Fibroblast of gingiva (primary cell): Measurements from ENCODE around the gene FKBP6.
"Not testable (repeated sequence)": the region's sequence is repeated elsewhere in the genome, so short reads cannot be mapped to it uniquely, and the experiment has no call there.

Experiments
- DNase-seq: peaks from one replicate; pipeline ENCODE4 v3.0.0-alpha.2; 2011; ENCODE audit warnings: low read depth

Gene FKBP6, protein sequence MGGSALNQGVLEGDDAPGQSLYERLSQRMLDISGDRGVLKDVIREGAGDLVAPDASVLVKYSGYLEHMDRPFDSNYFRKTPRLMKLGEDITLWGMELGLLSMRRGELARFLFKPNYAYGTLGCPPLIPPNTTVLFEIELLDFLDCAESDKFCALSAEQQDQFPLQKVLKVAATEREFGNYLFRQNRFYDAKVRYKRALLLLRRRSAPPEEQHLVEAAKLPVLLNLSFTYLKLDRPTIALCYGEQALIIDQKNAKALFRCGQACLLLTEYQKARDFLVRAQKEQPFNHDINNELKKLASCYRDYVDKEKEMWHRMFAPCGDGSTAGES

DNA sequence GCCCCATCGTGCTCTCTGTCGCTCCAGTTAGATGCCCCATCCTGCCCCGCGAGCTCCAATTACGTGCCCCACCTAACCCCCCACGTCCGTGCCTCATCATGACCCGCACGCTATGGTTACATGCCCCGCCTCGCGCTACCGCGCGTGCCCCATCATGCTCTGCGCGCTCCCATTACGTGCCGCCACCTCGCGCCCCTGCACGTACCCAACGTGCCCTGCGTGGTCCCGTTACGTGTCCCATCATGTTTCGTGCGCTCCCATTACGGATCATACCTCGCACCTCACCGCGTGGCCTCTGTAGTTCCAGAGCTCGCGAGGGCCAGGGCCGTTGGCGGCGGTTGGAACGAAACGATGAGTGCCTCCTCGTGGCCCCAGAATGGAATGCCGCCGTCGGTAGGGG is at the start of gene FKBP6, which contains the start of gene TRIM50:
Gene FKBP6, plus strand, starts transcription at position 240 of the 400 bp plus-strand sequence. CDS start 268 bp downstream, outside the sequence.
Gene TRIM50, minus strand, starts transcription at position 161 of the 400 bp plus-strand sequence. CDS start 3,295 bp downstream, outside the sequence.
- not testable (repeated sequence) for DNase-seq

DNA sequence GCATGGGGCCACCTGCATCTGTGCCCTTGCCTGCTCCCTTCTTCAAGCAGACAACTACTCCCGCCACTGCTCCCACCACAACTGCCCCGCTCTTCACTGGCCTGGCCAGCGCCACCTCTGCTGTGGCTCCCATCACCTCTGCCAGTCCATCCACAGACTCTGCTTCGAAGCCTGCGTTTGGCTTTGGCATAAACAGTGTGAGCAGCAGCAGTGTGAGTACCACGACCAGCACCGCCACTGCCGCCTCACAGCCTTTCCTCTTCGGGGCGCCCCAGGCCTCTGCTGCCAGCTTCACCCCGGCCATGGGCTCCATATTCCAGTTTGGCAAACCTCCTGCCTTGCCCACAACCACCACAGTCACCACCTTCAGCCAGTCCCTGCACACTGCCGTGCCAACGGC is 30.7 kb upstream of the FKBP6 start:
- not testable (repeated sequence) for DNase-seq

DNA sequence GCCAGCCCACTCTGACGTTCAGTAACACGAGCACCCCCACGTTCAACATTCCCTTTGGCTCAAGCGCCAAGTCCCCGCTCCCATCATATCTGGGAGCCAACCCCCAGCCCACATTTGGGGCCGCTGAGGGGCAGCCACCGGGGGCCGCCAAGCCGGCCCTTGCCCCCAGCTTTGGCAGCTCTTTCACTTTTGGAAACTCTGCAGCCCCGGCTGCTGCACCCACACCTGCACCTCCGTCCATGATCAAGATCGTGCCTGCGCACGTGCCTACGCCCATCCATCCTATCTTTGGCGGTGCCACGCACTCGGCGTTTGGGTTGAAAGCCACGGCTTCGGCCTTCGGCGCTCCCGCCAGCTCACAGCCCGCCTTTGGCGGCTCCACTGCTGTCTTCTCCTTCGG is 30.3 kb upstream of the FKBP6 start:
- not testable (repeated sequence) for DNase-seq

DNA sequence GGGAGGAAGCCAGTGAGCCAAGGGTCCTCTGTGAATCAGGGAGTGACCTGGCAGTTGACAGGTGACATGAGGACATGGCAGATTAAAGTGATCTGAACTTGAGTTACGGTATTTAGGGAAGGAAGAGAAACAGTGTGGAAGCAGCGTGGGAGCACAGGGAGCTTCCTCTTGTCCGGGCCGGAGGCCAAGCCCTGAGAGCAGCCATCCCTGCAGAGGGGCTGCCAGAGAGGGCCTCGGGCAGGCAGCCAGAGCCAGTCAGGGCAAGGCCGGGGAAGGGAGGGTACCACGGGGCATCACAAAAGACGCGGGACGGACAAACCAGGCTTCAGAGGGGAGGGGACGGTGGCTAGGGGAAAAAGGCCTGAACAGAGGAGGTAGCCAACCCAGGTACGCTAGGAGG is 28.1 kb upstream of the FKBP6 start:
- not testable (repeated sequence) for DNase-seq

DNA sequence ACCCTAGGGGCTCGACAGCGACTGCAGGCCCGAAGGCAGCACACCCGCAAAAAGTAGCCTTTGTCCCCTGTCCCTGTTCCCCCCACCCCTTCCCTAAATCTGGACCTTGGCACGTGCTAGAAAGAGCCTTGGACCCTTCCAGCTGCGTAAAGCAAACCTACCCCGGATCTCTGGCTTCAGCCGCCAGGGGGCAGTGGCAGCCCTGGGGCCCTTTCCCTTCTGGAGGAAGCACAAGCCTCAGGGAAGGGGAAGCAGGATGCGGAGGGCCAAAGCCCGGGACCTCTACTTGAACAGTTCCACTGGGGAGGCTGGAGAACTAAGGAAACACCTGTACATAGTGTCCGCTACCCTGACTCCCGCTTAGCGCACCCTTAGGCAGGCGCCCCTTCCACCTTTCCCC is 26.9 kb upstream of the FKBP6 start:
- not testable (repeated sequence) for DNase-seq

DNA sequence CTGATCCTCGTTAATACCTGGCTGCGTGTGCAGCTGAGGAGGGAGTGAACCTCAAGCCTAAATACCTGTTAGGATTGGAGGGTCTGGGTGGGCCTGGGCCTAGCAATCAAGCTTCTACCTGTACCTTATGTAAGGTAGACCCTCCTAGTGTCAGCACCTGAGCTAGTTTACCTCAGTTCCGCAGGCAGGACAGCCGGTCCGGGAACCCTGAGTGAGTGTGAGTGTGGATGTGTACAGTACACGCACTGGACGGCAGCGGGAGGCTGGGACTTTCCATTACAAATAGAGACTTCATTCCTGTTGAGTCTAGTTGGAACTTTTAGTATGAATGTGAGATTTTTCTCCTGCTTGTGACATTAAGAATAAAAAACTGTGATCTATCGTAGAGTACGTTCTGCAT is 25.1 kb upstream of the FKBP6 start:
- not testable (repeated sequence) for DNase-seq

DNA sequence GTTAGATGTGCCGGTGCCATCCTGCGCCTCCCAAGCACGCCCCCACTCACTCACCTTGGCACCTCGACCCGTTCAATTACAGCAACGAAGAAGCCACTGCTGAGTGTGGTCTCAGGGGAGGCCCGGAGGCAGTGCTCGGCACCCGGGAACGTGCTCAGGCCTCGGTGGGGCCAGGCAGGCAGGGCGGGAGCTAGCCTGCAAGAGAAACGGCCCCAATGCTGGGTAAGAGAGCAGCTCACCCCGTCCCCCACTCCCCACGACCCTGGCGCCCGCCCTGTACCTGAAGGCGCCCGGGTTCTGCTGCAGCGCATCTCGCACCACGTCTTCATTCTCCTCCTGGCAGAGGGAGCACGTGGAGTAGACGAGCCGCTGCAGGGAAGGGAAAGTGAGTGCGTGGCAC is 24.4 kb upstream of the FKBP6 start:
- DNase-seq, result no peak

DNA sequence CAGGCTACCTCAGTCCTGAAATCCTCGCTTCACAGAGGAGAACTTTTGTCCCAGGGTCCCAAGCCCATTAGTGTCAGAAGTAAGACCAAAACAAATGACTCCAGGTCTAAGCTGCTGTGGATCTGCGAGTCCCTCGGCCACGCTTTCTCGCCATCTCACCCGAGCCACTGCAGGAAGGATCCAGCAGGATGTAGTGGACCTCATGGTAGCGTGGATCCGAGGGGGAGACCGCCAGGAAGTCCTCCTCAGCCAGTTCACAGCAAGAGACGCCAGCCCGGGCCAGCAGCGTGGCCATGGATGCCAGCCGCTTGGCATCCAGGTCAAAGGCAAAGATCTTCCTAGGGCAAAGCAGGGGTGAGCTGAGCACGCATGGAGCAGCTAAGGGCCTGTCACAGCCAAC is 23.9 kb upstream of the FKBP6 start:
- no peak for DNase-seq

DNA sequence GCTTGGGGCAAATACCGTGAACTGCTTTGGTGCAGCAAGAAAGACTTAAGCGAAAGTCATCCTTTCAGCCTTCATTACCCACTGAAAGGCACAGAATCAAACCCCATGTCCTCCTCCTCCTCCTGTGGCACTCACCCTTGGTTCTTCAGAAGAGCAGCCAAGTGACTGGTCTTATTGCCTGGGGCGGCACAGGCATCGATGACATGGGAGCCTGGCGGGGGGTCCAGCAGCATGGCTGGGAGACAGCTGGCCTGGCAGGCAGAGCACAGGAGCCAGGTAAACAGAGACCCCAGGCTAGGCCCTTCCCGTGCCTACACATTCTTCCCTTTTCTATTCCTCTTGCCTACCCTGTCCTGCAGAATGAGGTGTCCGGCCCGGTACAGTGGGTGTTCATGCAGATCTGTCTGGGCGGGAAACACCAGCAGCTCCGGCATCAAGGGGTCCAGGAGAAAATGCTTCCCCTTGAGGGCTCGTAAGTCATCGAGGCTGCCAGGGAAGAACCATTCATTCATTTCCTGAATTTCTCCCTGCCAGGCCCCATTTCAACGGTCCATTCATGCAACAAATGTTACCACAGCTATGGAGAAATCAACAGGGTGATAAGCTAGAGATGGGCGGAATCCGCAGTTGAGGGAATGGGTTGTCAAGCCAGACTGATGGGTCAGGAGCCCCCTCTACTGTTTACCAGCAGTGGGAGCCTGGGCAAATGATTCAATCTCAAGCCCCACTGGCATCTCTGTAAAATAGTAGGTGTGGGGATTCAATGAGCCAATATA is 23.2 kb upstream of the FKBP6 start:
- DNase-seq, result not testable (repeated sequence)

DNA sequence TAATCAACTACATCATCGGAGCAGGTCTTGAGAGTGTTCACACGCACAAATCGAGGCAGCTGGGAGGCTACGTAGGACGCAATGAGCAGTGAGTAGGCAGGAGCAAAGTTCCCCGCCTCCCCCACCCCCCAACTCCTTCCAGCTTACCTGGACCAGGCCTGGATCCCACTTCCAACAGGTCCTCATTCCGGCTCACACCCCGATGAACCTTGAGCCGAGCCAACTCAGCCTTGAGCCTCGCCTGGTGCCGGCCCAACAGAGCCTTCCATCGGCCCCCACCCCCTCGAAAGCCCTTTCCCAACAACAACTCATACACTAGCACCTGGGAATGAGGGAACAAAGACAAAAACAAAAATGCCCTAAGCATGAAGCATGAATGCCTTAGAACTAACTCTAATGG is 20.5 kb upstream of the FKBP6 start:
- DNase-seq, result no peak

DNA sequence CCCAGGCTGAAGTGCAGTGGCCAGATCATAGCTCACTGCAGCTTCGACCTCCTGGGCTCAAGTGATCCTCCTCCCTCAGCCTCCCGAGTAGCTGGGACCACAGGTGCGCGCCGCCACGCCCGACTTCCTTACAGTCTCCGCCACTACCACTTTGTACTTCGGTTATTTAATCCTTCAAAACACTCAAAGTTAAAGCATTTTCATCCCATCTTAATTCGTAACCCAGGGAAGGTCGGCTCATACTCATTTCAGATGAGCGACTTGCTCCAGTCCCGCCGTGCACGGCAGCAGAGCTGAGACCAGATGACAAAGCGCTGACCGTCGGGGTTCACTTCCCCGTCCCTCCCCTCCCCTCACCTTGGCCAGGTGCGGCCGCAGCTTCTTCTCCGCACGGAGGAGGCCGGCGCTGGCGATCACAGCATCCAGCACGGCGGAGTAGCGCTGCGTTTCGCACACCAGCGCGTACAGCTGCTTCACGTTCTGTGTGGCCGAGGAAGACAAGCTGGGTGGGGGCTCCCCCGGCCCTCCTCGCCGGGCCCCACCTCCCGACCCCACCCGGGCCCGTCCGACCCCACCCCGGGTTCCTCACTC is 19.8 kb upstream of the FKBP6 start:
- DNase-seq, result no peak

DNA sequence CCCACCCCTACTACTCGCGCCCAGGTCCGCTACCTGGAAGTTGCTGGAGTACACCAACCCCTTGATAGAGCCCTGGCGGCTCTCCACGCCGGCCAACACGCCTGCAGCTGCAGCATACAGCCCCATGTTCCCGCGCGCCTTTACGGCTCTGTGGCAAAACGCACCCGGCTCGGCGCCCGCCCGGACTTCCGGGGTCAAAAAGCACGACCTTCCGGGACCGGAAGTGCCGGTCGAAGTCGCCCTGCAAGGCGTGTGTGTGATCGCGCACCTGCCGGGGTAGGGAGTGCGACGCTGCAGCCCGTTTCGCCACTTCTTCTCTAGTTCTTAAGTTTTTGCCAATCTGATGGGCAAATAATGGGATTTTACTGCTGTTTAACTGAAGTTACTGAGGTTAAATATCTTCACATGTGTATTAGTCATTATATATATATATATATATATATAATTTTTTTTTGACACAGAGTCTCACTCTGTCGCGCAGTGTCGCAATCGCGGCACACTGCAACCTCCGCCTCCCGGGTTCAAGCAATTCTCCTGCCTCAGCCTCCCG is 19.2 kb upstream of the FKBP6 start, which contains the start of gene NSUN5:
Gene NSUN5, minus strand, starts transcription at position 162 of the 550 bp plus-strand sequence. Its CDS starts 36 bp downstream, at position 126.
- peak; percentile 70 for DNase-seq

DNA sequence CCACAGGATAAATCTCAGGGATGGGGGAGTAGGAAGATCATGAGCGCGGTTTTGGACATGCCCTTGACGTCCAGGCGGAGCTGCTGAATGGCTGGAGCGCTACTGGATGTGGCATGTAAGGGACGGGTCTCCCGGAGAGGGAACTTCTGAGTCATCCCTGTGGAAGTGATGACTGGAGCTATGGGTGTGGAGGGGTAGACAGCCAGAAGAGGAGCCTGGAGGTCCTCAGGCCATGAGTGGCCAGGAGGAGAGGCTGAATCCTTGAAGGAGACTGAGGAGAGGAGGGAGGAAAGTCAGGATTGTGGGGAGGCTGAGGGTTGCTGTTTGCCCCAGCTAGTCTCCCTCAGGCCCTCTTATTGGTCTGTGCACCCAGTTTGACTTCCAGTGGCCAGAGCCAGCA is 16.5 kb upstream of the FKBP6 start:
- DNase-seq, result not testable (repeated sequence)

DNA sequence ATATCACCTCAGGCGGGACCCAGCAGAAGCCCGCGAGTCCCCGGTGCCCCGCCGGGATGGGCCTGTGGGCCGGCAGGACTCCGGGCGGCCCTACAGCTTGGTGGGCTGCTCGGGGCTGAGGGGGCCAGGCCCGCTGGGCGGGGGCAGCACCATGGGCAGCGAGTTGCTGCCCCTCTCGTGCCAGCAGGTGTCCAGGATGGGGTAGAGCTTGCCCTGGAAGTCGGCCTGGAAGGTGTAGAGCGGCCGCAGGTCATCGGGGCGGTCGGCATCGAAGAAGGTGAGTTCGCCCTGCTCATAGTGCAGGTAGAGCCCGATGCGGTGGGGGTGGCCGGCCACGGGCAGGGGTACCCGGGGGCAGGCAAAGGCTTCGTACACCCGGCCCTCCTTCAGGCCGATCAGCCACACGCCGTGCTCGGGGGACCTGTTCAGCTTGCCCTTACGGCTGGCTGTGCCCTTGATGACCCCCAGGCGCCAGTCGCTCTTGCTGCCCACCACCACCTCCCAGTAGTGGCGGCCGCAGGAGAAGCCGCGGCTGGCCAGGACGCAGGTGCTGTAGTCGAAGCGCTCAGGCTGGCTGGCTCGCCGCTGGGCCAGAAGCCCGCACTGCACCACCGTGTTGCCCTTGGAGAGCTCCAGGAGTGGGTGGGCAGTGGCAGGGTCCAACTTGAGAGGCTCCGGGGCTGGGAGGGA is 15.0 kb upstream of the FKBP6 start:
- DNase-seq, result no peak

DNA sequence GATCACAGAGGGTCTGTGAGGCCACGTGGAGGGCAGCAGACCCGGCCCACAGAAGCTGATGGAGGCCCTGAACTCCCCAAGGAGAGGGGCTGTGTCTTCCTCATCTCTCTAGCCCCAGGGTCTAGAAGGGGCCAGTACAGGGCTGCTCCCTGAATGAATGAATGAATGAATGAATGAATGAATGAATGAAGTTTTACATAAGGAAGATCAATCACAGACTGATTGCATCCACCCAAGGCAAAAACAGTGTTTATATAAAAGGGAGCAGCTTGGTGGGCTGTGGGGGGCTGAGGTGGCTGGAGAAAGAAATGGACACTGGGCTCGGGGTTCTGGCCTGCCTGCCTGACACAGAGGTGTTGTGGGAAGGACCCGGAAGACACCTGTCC is 14.4 kb upstream of the FKBP6 start:
- DNase-seq, result no peak

DNA sequence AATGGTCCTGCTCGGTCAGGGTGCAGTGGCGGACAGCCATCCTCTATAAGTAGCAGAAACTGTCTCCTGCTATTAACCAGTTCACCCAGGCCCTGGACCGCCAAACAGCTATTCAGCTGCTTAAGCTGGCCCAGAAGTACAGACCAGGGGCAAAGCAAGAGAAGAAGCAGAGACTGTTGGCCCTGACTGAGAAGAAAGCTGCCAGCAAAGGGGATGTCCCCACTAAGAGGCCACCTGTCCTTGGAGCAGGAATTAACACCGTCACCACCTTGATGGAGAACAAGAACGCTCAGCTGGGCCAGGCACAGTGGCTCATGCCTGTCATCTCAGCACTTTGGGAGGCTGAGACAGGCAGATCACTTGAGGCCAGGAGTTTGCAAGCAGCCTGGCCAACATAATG is 13.7 kb upstream of the FKBP6 start:
- DNase-seq, result no peak

DNA sequence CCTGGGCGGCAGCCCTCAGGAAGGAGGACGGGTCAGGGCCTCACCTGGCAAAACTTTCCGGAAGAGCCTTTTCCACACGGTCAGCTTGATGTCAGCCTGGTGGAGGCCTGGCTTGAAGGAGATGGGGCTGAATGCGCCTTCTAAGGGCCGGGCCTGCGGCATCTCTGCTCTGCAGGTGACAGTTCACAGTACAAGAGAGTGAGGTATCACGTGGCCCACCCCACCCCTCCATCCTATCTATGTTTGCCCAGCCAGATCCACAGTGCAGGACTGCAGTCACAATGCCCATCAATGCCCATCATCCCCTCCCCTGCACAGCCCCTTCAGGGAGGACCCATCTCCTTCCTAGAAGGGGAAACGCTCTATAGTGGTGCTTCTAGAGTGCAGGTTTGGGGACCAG is 11.4 kb upstream of the FKBP6 start:
- DNase-seq, result no peak

DNA sequence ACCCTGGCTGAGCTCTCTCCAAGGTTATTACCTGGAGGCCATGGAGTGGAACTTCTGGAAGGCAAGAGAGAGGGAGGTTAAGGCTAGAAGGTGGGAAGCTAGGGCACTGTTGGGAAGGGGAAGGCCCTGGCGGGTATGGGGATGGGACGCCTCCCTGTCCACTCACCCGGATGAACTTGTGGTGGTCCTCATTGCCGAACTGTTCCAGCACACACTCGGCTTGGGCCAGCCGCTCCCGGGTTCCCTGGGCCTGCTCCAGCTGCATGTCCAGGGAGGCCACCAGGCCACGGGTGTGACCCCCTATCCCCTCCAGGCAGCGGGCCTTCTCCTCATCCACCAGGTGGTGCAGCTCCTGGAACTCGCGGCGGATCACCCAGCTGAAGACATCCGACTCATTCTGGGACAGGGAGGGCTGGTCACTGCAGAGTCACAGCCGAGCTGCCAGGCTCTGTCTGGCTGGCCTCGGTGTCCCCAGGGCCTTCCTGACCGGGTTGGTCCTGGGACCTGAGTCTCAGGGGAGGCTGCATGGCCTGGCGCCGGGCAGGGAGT is 9.2 kb upstream of the FKBP6 start:
- not testable (repeated sequence) for DNase-seq

DNA sequence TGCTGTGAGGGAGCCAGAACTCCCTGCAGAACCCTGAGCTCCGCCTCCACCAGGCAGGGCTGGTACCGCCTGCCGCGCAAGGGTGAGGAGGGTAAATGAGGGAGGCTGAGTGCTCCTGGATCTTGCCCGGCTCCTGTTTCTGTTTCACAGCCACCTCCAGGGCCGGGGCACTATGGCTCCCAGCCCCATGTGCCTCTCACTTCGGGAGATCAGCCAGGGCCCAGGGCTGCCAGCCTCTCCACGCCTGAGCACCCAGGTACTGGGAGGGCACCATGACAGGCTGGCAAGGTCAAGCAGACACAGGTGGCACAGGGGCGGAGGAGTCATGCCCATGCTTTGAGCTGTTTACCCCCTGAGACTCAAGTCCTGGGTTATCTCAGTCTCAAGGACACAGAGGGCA is 8.4 kb upstream of the FKBP6 start:
- DNase-seq, result not testable (repeated sequence)

DNA sequence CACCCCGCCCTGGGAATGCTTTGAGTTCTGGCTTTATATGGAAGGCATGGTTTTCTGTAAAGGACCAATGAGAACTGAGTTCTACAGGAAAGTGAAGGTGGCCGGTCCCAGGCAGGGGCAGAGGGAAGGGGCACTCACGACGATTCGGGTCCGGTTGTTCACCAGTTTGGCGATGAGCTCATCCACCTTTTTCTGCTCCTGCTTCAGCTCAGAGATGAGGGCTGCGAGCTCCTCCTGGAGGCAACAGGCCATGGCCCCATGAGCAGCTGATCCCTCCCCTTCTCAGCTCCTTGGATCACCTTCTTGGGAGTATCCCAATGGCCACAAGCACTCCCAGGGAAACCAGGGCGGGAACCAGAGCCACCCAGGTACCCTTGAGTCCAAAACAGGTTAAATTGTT is 8.0 kb upstream of the FKBP6 start:
- not testable (repeated sequence) for DNase-seq

DNA sequence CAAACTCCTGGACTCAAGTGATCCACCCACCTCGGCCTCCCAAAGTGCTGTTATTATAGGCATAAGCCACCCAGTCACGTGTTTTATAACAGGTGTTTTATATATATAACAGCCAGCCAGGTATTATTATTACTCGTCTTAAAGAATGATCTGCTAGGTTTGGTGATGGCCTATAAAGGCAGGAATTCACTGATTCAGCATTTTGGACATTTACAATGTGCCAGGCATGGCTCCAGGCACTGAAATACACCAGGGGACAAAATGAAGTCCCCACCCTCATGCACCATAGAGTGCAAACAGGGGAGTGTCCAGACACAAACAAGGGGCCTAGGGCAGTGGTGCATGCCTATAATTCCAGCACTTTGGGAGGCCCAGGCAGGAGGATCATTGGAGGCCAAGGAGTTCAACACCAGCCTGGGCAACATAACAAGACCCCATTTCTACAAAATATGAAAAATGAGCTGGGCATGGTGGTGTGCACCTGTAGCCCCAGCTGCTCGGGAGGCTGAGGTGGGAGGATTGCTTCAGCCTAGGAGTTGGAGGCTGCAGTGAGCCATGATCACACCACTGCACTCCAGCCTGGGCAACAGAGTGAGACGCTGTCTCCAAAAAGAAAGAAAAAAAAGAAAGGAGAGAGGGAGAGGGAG is 4.4 kb upstream of the FKBP6 start:
- not testable (repeated sequence) for DNase-seq
